K562 (cell line): ENCODE results near the gene DYSF. TPM values are rescaled to one million over a fixed set of nuclear protein-coding genes. Genes with fewer than 3 reads are reported as not detected.

Experiments
- ATAC-seq: fragments of 200-7000 bp; cut with Tn5 transposase; 3 replicates; pipeline ENCODE4 v1.9.1; 2020; ENCODE audit warnings: moderate library complexity
- BruUV-seq: library from RNA; stranded (reverse); fragments of 400-500 nt; replicated peaks from 2 replicates; lab custom pipeline; 2021; lab: Mats Ljungman, UMichigan
- CTCF ChIA-PET: fragments of 300-600 bp; formaldehyde crosslinking; extraction: SDS; loops from one replicate; lab custom pipeline; 2021; ENCODE audit warnings: low intra/inter-chr PET ratio; lab: Yijun Ruan, JAX
- POLR2A ChIA-PET: fragments of 300-600, 350-650 bp; sonication (Branson Sonifier 250); formaldehyde crosslinking; extraction: SDS; loops from one replicate; lab custom pipeline; 2021; ENCODE audit warnings: antibody characterized with exemption, inconsistent platforms; lab: Yijun Ruan, JAX
- DNase-seq, 4 experiments: peaks; one replicate each; pipeline versions ENCODE4 v3.0.0 to v3.0.0-alpha.2; 2011 to 2018; ENCODE audit warnings: low spot score in 3 of 4, mixed read lengths in 3 of 4; ENCODE audit errors: extremely low read depth in 1 of 4
- FAIRE-seq: peaks from 2 replicates; lab custom pipeline; 2011; peaks lifted over from hg19 to GRCh38; lab: Jason Lieb, UNC
- H2AFZ ChIP-seq: 2 replicates; pipeline ENCODE4 v1.6.0; 2011; ENCODE audit warnings: low read depth, low read length, control low read depth, inconsistent platforms
- H3K27ac ChIP-seq: fragments of 200-600 bp; 3 replicates; pipeline ENCODE4 v1.8.0; 2011; ENCODE audit warnings: low read depth, mild to moderate bottlenecking, control low read depth, inconsistent platforms, low read length, moderate library complexity, mixed read lengths; ENCODE audit errors: extremely low read depth
- H3K27me3 ChIP-seq, 2 experiments: fragments of 300-600 bp in 1 of 2; 2 replicates in 1 of 2; 3 replicates in 1 of 2; pipeline versions ENCODE4 v1.6.0 to v1.8.0; 2011; ENCODE audit warnings: inconsistent platforms in 2 of 2, low read length in 2 of 2, mild to moderate bottlenecking in 1 of 2, mixed read lengths in 1 of 2, moderate library complexity in 1 of 2; ENCODE audit not compliant: control insufficient read depth in 2 of 2, insufficient read depth in 2 of 2
- H3K36me3 ChIP-seq: fragments of 300-600 bp; 3 replicates; pipeline ENCODE4 v1.8.0; 2011; ENCODE audit warnings: mild to moderate bottlenecking, low read length, inconsistent platforms; ENCODE audit not compliant: control insufficient read depth, insufficient read depth
- H3K4me1 ChIP-seq, 2 experiments: fragments of 200-600 bp in 1 of 2; replicated peaks in 1 of 2; 2 replicates in 1 of 2; 3 replicates in 1 of 2; pipeline versions ENCODE4 v1.5.1 to v1.8.0; 2011; ENCODE audit warnings: inconsistent platforms in 2 of 2, low read length in 2 of 2, mild to moderate bottlenecking in 1 of 2, mixed read lengths in 1 of 2, moderate library complexity in 1 of 2; ENCODE audit not compliant: control insufficient read depth in 2 of 2, insufficient read depth in 2 of 2
- H3K4me2 ChIP-seq: 2 replicates; pipeline ENCODE4 v1.6.1; 2011; ENCODE audit warnings: low read length, control low read depth, inconsistent platforms, mixed read lengths; ENCODE audit not compliant: insufficient read depth
- H3K4me3 ChIP-seq: fragments of 200-600 bp; sonication (generic), shearing (Covaris generic); 2 replicates; pipeline ENCODE4 v1.5.1; 2016; ENCODE audit warnings: control low read depth, inconsistent platforms
- H3K79me2 ChIP-seq: fragments of 200-600 bp; 3 replicates; pipeline ENCODE4 v1.8.0; 2011; ENCODE audit warnings: low read length, inconsistent platforms; ENCODE audit not compliant: control insufficient read depth, insufficient read depth
- H3K9ac ChIP-seq, 2 experiments: 2 replicates each; pipeline versions ENCODE4 v1.6.0 to v1.6.1; 2011; ENCODE audit warnings: low read depth in 2 of 2, low read length in 2 of 2, control low read depth in 1 of 2, inconsistent platforms in 1 of 2, mild to moderate bottlenecking in 1 of 2, mixed read lengths in 1 of 2; ENCODE audit not compliant: insufficient read depth in 1 of 2
- H3K9me1 ChIP-seq: one replicate; pipeline ENCODE4 v1.6.0; 2011; ENCODE audit warnings: inconsistent platforms, mild to moderate bottlenecking, low read length, moderate library complexity; ENCODE audit not compliant: control insufficient read depth, insufficient read depth
- H3K9me3 ChIP-seq: replicated peaks from 2 replicates; pipeline ENCODE4 v1.5.1; 2011; ENCODE audit warnings: low read depth, low read length, inconsistent platforms; ENCODE audit not compliant: control insufficient read depth, insufficient read depth
- H4K20me1 ChIP-seq: replicated peaks from 2 replicates; pipeline ENCODE4 v1.6.1; 2011; ENCODE audit warnings: low read length, inconsistent platforms, mixed read lengths; ENCODE audit not compliant: control insufficient read depth, insufficient read depth
- CHD1 ChIP-seq: fragments of 200-600 bp; sonication (generic); IDR thresholded peaks from one replicate; pipeline ENCODE4 v1.6.1; 2012; ENCODE audit warnings: mild to moderate bottlenecking, moderate library complexity, low read length, inconsistent platforms
- HMGN3 ChIP-seq: IDR thresholded peaks from 2 replicates; pipeline ENCODE4 v1.6.1; 2011; ENCODE audit warnings: borderline replicate concordance, low read depth, mild to moderate bottlenecking, mixed read lengths, low read length; ENCODE audit not compliant: insufficient read length; ENCODE audit errors: extremely low read depth
- HNRNPL ChIP-seq: fragments of 200-400 bp; formaldehyde crosslinking; IDR thresholded peaks from 2 replicates; pipeline ENCODE4 v1.6.1; 2017; ENCODE audit warnings: low read depth, mild to moderate bottlenecking, low read length
- KAT2B ChIP-seq: IDR thresholded peaks from one replicate; pipeline ENCODE4 v1.6.1; 2012; ENCODE audit warnings: low read depth, mild to moderate bottlenecking, control low read depth, inconsistent platforms, low read length, moderate library complexity
- MCM7 ChIP-seq, 2 experiments: fragments of 450-650 bp; IDR thresholded peaks; 2 replicates each; pipeline ENCODE4 v1.6.1; 2016 to 2018
- NEUROD1 ChIP-seq: fragments of 150-350 bp; IDR thresholded peaks from 2 replicates; pipeline ENCODE4 v1.6.1; 2014; ENCODE audit warnings: borderline replicate concordance, low read length, low read depth; ENCODE audit not compliant: partially characterized antibody
- NR2F6 ChIP-seq: fragments of 450-650 bp; formaldehyde crosslinking; IDR thresholded peaks from 2 replicates; pipeline ENCODE4 v1.4.0; 2020; ENCODE audit warnings: mild to moderate bottlenecking
- PRDM10 ChIP-seq: fragments of 450-650 bp; IDR thresholded peaks from 2 replicates; pipeline ENCODE4 v1.6.1; 2018; ENCODE audit not compliant: partially characterized antibody
- RCOR1 ChIP-seq, 2 experiments: IDR thresholded peaks; 2 replicates each; pipeline ENCODE4 v1.6.1; 2012; ENCODE audit warnings: low read depth in 2 of 2, low read length in 2 of 2, borderline replicate concordance in 1 of 2, improper control_type of control experiment in 1 of 2
- SREBF2 ChIP-seq: sonication (generic); formaldehyde crosslinking; IDR thresholded peaks from 2 replicates; pipeline ENCODE4 v1.4.0; 2020; ENCODE audit warnings: mild to moderate bottlenecking, missing genetic modification reagents
- TEAD1 ChIP-seq, 2 experiments: fragments of 450-650 bp in 1 of 2; sonication (generic) in 1 of 2; formaldehyde crosslinking; IDR thresholded peaks; 2 replicates each; pipeline versions ENCODE4 v1.4.0 to v1.8.0; 2020 to 2022; ENCODE audit warnings: mild to moderate bottlenecking in 2 of 2, missing genetic modification reagents in 1 of 2
- THRAP3 ChIP-seq: fragments of 450-650 bp; IDR thresholded peaks from 2 replicates; pipeline ENCODE4 v1.6.1; 2016; ENCODE audit warnings: mild to moderate bottlenecking, inconsistent platforms, borderline replicate concordance
- TRIM24 ChIP-seq, 2 experiments: fragments of 450-650 bp; IDR thresholded peaks; 2 replicates each; pipeline ENCODE4 v1.6.1; 2016
- ZKSCAN3 ChIP-seq: fragments of 250-450 bp; sonication (Bioruptor Pico); IDR thresholded peaks from 2 replicates; pipeline ENCODE4 v1.4.0; 2020
- ZNF224 ChIP-seq: sonication (generic); formaldehyde crosslinking; IDR thresholded peaks from 2 replicates; pipeline ENCODE4 v1.8.0; 2022; ENCODE audit warnings: mild to moderate bottlenecking, missing genetic modification reagents
- ZNF232 ChIP-seq: sonication (generic); formaldehyde crosslinking; IDR thresholded peaks from 2 replicates; pipeline ENCODE4 v1.8.0; 2022; ENCODE audit warnings: mild to moderate bottlenecking, missing genetic modification reagents
- ZNF551 ChIP-seq: fragments of 250-450 bp; sonication (Bioruptor Pico); IDR thresholded peaks from 2 replicates; pipeline ENCODE4 v1.5.0; 2021; ENCODE audit warnings: mild to moderate bottlenecking, moderate library complexity
- ZNF764 ChIP-seq: fragments of 250-450 bp; sonication (Bioruptor Pico); IDR thresholded peaks from 2 replicates; pipeline ENCODE4 v1.4.0; 2020; ENCODE audit warnings: low read depth, mild to moderate bottlenecking, moderate library complexity
- whole genome bisulfite sequencing: fragments of 100-300 bp; shearing (Covaris generic); methylation state at CpG from one replicate; pipeline ENCODE4 v1.1.6; 2016; ENCODE audit warnings: low coverage, mixed read lengths; ENCODE audit not compliant: insufficient coverage; ENCODE audit errors: missing lambda C conversion rate; 5-methylcytosine and 5-hydroxymethylcytosine counted together
- in situ Hi-C: fragments of 300-500 bp; cut with MboI; formaldehyde crosslinking; loops from 4 replicates; pipeline ENCODE4 v1.15.0; 2018; ENCODE audit warnings: inconsistent platforms, mixed read lengths
- intact Hi-C: fragments of 100-400 bp; cut with micrococcal nuclease; formaldehyde crosslinking; loops from 2 replicates; pipeline ENCODE4 v1.14.2; 2022
- polyA plus RNA-seq, 8 experiments: library from polyadenylated mRNA; depleted of rRNA in 4 of 8; stranded (reverse) in 5 of 8; unstranded in 3 of 8; fragments of >200 nt; fragmentation: Nextera tagmentation in 2 of 8; fragmentation: Illumina TruSeq in 1 of 8; extraction: Ambion mirVana in 2 of 8; extraction: Trizol in 1 of 8; gene quantifications; 2 replicates each; pipeline versions ENCODE4 v1.2.1 to v1.2.3, GENCODE V29; 2011 to 2014; ENCODE audit warnings: inconsistent platforms in 1 of 8, missing spikeins in 1 of 8
- total RNA-seq, 7 experiments: library from RNA; depleted of rRNA in 6 of 7; stranded (reverse); fragments of >200 nt in 6 of 7; fragmentation: Illumina TruSeq in 2 of 7; extraction: Trizol in 2 of 7; gene quantifications; 2 replicates each; pipeline versions ENCODE4 v1.2.1 to v1.2.3, GENCODE V29; 2011 to 2021; ENCODE audit warnings: low replicate concordance in 1 of 7

DYSF gene
- total and polyA plus RNA-seq, 9 of the 15 experiments (the other 6 are each of a cell fraction or from before 2014, with no cell fraction given) = 0.01 to 0.80 (median 0.29) TPM

GRCh38 chr2:71465356-71465755 lies 12.0 kb downstream of the DYSF start:
- Histone ChIP-seq H3K27me3 (peaks cover 10 to 31% of the 10 kb centered on the region in 2 experiments; a peak in 3 of 5 replicates), H3K9ac (no peak overlapping the region), H3K9me1 (no peaks in the 10 kb centered on the region), H3K36me3 (no peaks in the 10 kb centered on the region), H4K20me1 (no peaks in the 10 kb centered on the region), H3K9me3 (peaks cover 4% of the 10 kb centered on the region; the same call in 1 of the 2 replicates)
- in situ Hi-C loops = no loop called here
- CTCF ChIA-PET = no interaction called here
- no TSS peak for BruUV-seq
- FAIRE-seq = no peak
- TF ChIP-seq NEUROD1 (no peak), HNRNPL (no peak), MCM7 (IDR thresholded peaks at IDR 0.05) (no peak), ZNF224 (CRISPR knock-in tag) (no peak), RCOR1 (IDR thresholded peaks at IDR 0.05; ENCODE audit: borderline replicate concordance in 1 of 2, low read depth in 2 of 2, low read length in 2 of 2) (no peak), ZKSCAN3 (CRISPR knock-in tag) (no peak), KAT2B (no peak), ZNF551 (CRISPR knock-in tag) (no peak), ZNF764 (CRISPR knock-in tag) (no peak), SREBF2 (CRISPR knock-in tag) (no peak), TEAD1 (CRISPR knock-in tag; IDR thresholded peaks at IDR 0.05) (no peak), HMGN3 (no peak), NR2F6 (CRISPR knock-in tag) (no peak), THRAP3 (no peak), TRIM24 (IDR thresholded peaks at IDR 0.05) (no peak), ZNF232 (CRISPR knock-in tag) (no peak), CHD1 (no peak), PRDM10 (no peak)
- TF ChIP-seq, all 486 proteins: peak for 0
- DNase-seq (no peak), ATAC-seq (no peak)
- H3K4me3 ChIP-seq = no peak overlapping the region
- POLR2A ChIA-PET = no interaction called here
- H3K4me1 ChIP-seq = peaks cover 0 to 9% of the 10 kb centered on the region in 2 experiments; a peak in 2 of 5 replicates
- H3K79me2 ChIP-seq = no peaks in the 10 kb centered on the region
- WGBS = 33% methylated on average over 11 of the region's 11 CpGs
- H2AFZ ChIP-seq = no peak overlapping the region
- no peak overlapping the region for H3K4me2 ChIP-seq
- no peak overlapping the region for H3K27ac ChIP-seq
- intact Hi-C loops = no loop called here
